GM23338 (cell line): ENCODE results near the gene RGS19. TPM values are rescaled to one million over a fixed set of nuclear protein-coding genes. Genes with fewer than 3 reads are reported as not detected.

Source experiments
- ATAC-seq: fragments of 200-7000 bp; cut with Tn5 transposase; 3 replicates; pipeline ENCODE4 v1.9.1; 2020
- DNase-seq: peaks from one replicate; pipeline ENCODE4 v3.0.0-alpha.2; 2015; ENCODE audit warnings: low spot score
- H2AFZ ChIP-seq: fragments of 200-600 bp; sonication (generic); 2 replicates; pipeline ENCODE4 v1.8.0; 2016; ENCODE audit warnings: antibody characterized with exemption, mild to moderate bottlenecking, moderate library complexity
- H3F3A ChIP-seq: fragments of 200-600 bp; sonication (generic); replicated peaks from 2 replicates; pipeline ENCODE4 v1.8.0; 2017; ENCODE audit warnings: antibody characterized with exemption, mixed run types, low read depth
- H3K27ac ChIP-seq: fragments of 200-600 bp; sonication (generic); 2 replicates; pipeline ENCODE4 v1.6.1; 2016; ENCODE audit warnings: low read depth
- H3K27me3 ChIP-seq: fragments of 200-600 bp; sonication (generic); 2 replicates; pipeline ENCODE4 v1.8.0; 2016; ENCODE audit warnings: mild to moderate bottlenecking, mixed run types, moderate library complexity; ENCODE audit not compliant: insufficient read depth
- H3K36me3 ChIP-seq: fragments of 200-600 bp; sonication (generic); 2 replicates; pipeline ENCODE4 v1.8.0; 2016; ENCODE audit warnings: mild to moderate bottlenecking; ENCODE audit not compliant: insufficient read depth
- H3K4me1 ChIP-seq: fragments of 200-600 bp; sonication (generic); 2 replicates; pipeline ENCODE4 v1.8.0; 2016; ENCODE audit warnings: mild to moderate bottlenecking, moderate library complexity; ENCODE audit not compliant: insufficient read depth
- H3K4me2 ChIP-seq: fragments of 200-600 bp; sonication (generic); 2 replicates; pipeline ENCODE4 v1.7.1; 2017; ENCODE audit warnings: mixed run types
- H3K4me3 ChIP-seq: fragments of 200-600 bp; sonication (generic); 2 replicates; pipeline ENCODE4 v1.6.1; 2016; ENCODE audit warnings: mixed run types
- H3K79me2 ChIP-seq: fragments of 200-600 bp; sonication (generic); replicated peaks from 2 replicates; pipeline ENCODE4 v1.8.0; 2017; ENCODE audit warnings: mild to moderate bottlenecking; ENCODE audit not compliant: insufficient read depth
- H3K9me2 ChIP-seq: fragments of 200-600 bp; sonication (generic); 2 replicates; pipeline ENCODE4 v1.8.0; 2017; ENCODE audit not compliant: insufficient read depth
- H4K20me1 ChIP-seq: fragments of 200-600 bp; sonication (generic); replicated peaks from 2 replicates; pipeline ENCODE4 v1.8.0; 2017; ENCODE audit warnings: mild to moderate bottlenecking; ENCODE audit not compliant: insufficient read depth
- H3K27ac Mint-ChIP-seq: 2 replicates; pipeline ENCODE4 v1.8.0; 2020; ENCODE audit warnings: inconsistent platforms, mild to moderate bottlenecking, moderate library complexity, mixed read lengths
- H3K27me3 Mint-ChIP-seq: 3 replicates; pipeline ENCODE4 v1.8.0; 2022; ENCODE audit warnings: low read depth, mild to moderate bottlenecking, moderate library complexity, mixed read lengths, inconsistent platforms; ENCODE audit not compliant: insufficient read depth, poor library complexity
- H3K36me3 Mint-ChIP-seq: 3 replicates; pipeline ENCODE4 v1.8.0; 2021; ENCODE audit warnings: low read depth, mild to moderate bottlenecking, inconsistent platforms, moderate library complexity, mixed read lengths
- H3K4me1 Mint-ChIP-seq: 3 replicates; pipeline ENCODE4 v1.8.0; 2020; ENCODE audit warnings: mild to moderate bottlenecking, inconsistent platforms, mixed read lengths
- H3K4me3 Mint-ChIP-seq: 3 replicates; pipeline ENCODE4 v1.8.0; 2021; ENCODE audit warnings: moderate library complexity, mild to moderate bottlenecking, inconsistent platforms, mixed read lengths
- H3K9me3 Mint-ChIP-seq: 3 replicates; pipeline ENCODE4 v1.8.0; 2020; ENCODE audit warnings: moderate library complexity, mild to moderate bottlenecking, inconsistent platforms, mixed read lengths
- CREB1 ChIP-seq: fragments of 250-450 bp; sonication (Bioruptor Pico); IDR thresholded peaks from 2 replicates; pipeline ENCODE4 v1.5.0; 2020; ENCODE audit warnings: low read depth, mild to moderate bottlenecking, moderate library complexity
- CTCF ChIP-seq, 2 experiments: fragments of 200-600 bp in 1 of 2; sonication (generic) in 1 of 2; conservative IDR thresholded peaks; 2 replicates each; pipeline versions ENCODE4 v1.5.1 to v1.6.1; 2016 to 2017; ENCODE audit warnings: antibody characterized with exemption in 2 of 2, low read depth in 2 of 2, mild to moderate bottlenecking in 2 of 2, moderate library complexity in 1 of 2
- ETS1 ChIP-seq: IDR thresholded peaks from 2 replicates; pipeline ENCODE4 v1.6.1; 2016; ENCODE audit warnings: antibody characterized with exemption
- EZH2 ChIP-seq: fragments of 200-600 bp; sonication (generic); IDR thresholded peaks from one replicate; pipeline ENCODE4 v1.8.0; 2017; ENCODE audit warnings: antibody characterized with exemption, mild to moderate bottlenecking, low read depth; ENCODE audit not compliant: unreplicated experiment
- EZH2phosphoT487 ChIP-seq: fragments of 200-600 bp; sonication (generic); IDR thresholded peaks from one replicate; pipeline ENCODE4 v1.8.1; 2018; ENCODE audit warnings: antibody characterized with exemption; ENCODE audit not compliant: unreplicated experiment
- JUNB ChIP-seq: IDR thresholded peaks from one replicate; pipeline ENCODE4 v1.6.1; 2016; ENCODE audit warnings: antibody characterized with exemption; ENCODE audit not compliant: unreplicated experiment
- NANOG ChIP-seq: IDR thresholded peaks from 2 replicates; pipeline ENCODE4 v1.6.1; 2016; ENCODE audit warnings: antibody characterized with exemption, borderline replicate concordance
- POLR2AphosphoS5 ChIP-seq: IDR thresholded peaks from 2 replicates; pipeline ENCODE4 v1.6.1; 2016; ENCODE audit warnings: antibody characterized with exemption, low read depth
- REST ChIP-seq: IDR thresholded peaks from one replicate; pipeline ENCODE4 v1.6.1; 2018; ENCODE audit warnings: antibody characterized with exemption; ENCODE audit not compliant: unreplicated experiment
- STAT1 ChIP-seq: IDR thresholded peaks from one replicate; pipeline ENCODE4 v1.6.1; 2016; ENCODE audit warnings: antibody characterized with exemption; ENCODE audit not compliant: unreplicated experiment
- ZNF114 ChIP-seq: fragments of 250-450 bp; sonication (Bioruptor Pico); IDR thresholded peaks from 2 replicates; pipeline ENCODE4 v1.5.0; 2020; ENCODE audit warnings: mild to moderate bottlenecking, moderate library complexity
- ZNF331 ChIP-seq: fragments of 250-450 bp; sonication (Bioruptor Pico); IDR thresholded peaks from 2 replicates; pipeline ENCODE4 v1.5.0; 2020; ENCODE audit warnings: low read depth, mild to moderate bottlenecking, moderate library complexity
- ZNF462 ChIP-seq: fragments of 250-450 bp; sonication (Bioruptor Pico); IDR thresholded peaks from 2 replicates; pipeline ENCODE4 v1.5.0; 2020; ENCODE audit warnings: mild to moderate bottlenecking, moderate library complexity
- polyA plus RNA-seq: library from polyadenylated mRNA; unstranded; fragments of >200 nt; fragmentation: Nextera tagmentation; extraction: Ambion mirVana; gene quantifications from 2 replicates; pipeline ENCODE4 v1.2.1, GENCODE V29; 2016
- total RNA-seq: library from RNA; depleted of rRNA; stranded (reverse); fragments of >200 nt; shearing (Covaris generic); gene quantifications from 2 replicates; pipeline ENCODE4 v1.2.3, GENCODE V29; 2014

RGS19 gene
- total and polyA plus RNA-seq, 2 experiments from 2014 or later, result 13.1 to 19.7 TPM

GRCh38 chr20:64070244-64070993, 8.9 kb downstream of the RGS19 start:
- peaks cover 2% of the 10 kb centered on the region; the same call in 1 of the 3 replicates for H3K36me3 Mint-ChIP-seq
- no peaks in the 10 kb centered on the region for H3K9me2 ChIP-seq
- ATAC-seq (no peak), DNase-seq (no peak)
- H3K79me2 ChIP-seq, result no peaks in the 10 kb centered on the region
- no peaks in the 10 kb centered on the region for H3K27me3 ChIP-seq
- H4K20me1 ChIP-seq, result no peaks in the 10 kb centered on the region
- TF ChIP-seq EZH2, result no peak
- TF ChIP-seq REST, result no peak
- no peak for TF ChIP-seq CREB1 (CRISPR knock-in tag)
- TF ChIP-seq ZNF114, result no peak
- TF ChIP-seq EZH2phosphoT487, result no peak
- TF ChIP-seq NANOG, result no peak
- no peak for TF ChIP-seq ZNF331 (CRISPR knock-in tag)
- no peak for TF ChIP-seq JUNB
- TF ChIP-seq POLR2AphosphoS5, result no peak
- no peak for TF ChIP-seq CTCF (conservative IDR thresholded peaks at IDR 0.05; ENCODE audit: low read depth in 2 of 2)
- no peak for TF ChIP-seq STAT1
- no peak for TF ChIP-seq ZNF462 (CRISPR knock-in tag)
- TF ChIP-seq ETS1, result no peak
- H3K27me3 Mint-ChIP-seq, result peaks cover 10% of the 10 kb centered on the region
- H3K4me1 ChIP-seq, result 0 out of 2 replicates have a peak, but pooled peaks cover 5% of the 10 kb centered on the region
- H3K27ac Mint-ChIP-seq, result no peak overlapping the region
- no peaks in the 10 kb centered on the region for H3F3A ChIP-seq
- H2AFZ ChIP-seq, result no peak overlapping the region
- H3K4me3 Mint-ChIP-seq, result no peak overlapping the region
- H3K36me3 ChIP-seq, result no peaks in the 10 kb centered on the region
- peaks cover 15% of the 10 kb centered on the region for H3K4me1 Mint-ChIP-seq
- H3K4me3 ChIP-seq, result no peak overlapping the region
- H3K27ac ChIP-seq, result no peak overlapping the region
- H3K9me3 Mint-ChIP-seq, result no peaks in the 10 kb centered on the region
- no peak overlapping the region for H3K4me2 ChIP-seq
